PC-9 (cell line): ENCODE results near the gene ALDH6A1. TPM values are rescaled to one million over a fixed set of nuclear protein-coding genes. Genes with fewer than 3 reads are reported as not detected.

ENCODE experiments used
- BruUV-seq: library from RNA; stranded (reverse); fragments of 400-500 nt; replicated peaks from 2 replicates; lab custom pipeline; 2021; lab: Mats Ljungman, UMichigan
- CTCF ChIA-PET: fragments of 300-600 bp; sonication (Branson Sonifier 250); formaldehyde crosslinking; loops from one replicate; lab custom pipeline; 2022; ENCODE audit warnings: antibody characterized with exemption; lab: Charles Lee
- POLR2A ChIA-PET: fragments of 300-600 bp; sonication (Branson Sonifier 250); formaldehyde crosslinking; loops from one replicate; lab custom pipeline; 2022; ENCODE audit warnings: antibody characterized with exemption; ENCODE audit not compliant: unreplicated experiment; lab: Charles Lee
- DNase-seq, 2 experiments: peaks; one replicate each; pipeline versions ENCODE4 v3.0.0 to v3.0.0-alpha.2; 2015 to 2022; ENCODE audit warnings: mixed read lengths in 1 of 2
- H2AFZ ChIP-seq: fragments of 200-600 bp; sonication (generic); 2 replicates; pipeline ENCODE4 v1.8.1; 2017; ENCODE audit warnings: antibody characterized with exemption
- H3F3A ChIP-seq: fragments of 200-600 bp; sonication (generic); 2 replicates; pipeline ENCODE4 v1.8.1; 2017; ENCODE audit warnings: antibody characterized with exemption, mild to moderate bottlenecking, low read depth; ENCODE audit not compliant: insufficient read depth
- H3K27ac ChIP-seq: fragments of 200-600 bp; sonication (generic); 2 replicates; pipeline ENCODE4 v1.6.1; 2016; ENCODE audit warnings: mixed run types
- H3K27me3 ChIP-seq: fragments of 200-600 bp; sonication (generic); 2 replicates; pipeline ENCODE4 v1.6.1; 2016; ENCODE audit warnings: low read depth, mixed run types; ENCODE audit not compliant: insufficient read depth
- H3K36me3 ChIP-seq: fragments of 200-600 bp; sonication (generic); 2 replicates; pipeline ENCODE4 v1.6.1; 2016; ENCODE audit warnings: low read depth, mixed run types
- H3K4me1 ChIP-seq: fragments of 200-600 bp; sonication (generic); replicated peaks from 2 replicates; pipeline ENCODE4 v1.6.1; 2016; ENCODE audit warnings: mixed run types; ENCODE audit not compliant: insufficient read depth
- H3K4me2 ChIP-seq: fragments of 200-600 bp; sonication (generic); 2 replicates; pipeline ENCODE4 v1.6.1; 2017; ENCODE audit warnings: mixed run types
- H3K4me3 ChIP-seq: fragments of 200-600 bp; sonication (generic); 2 replicates; pipeline ENCODE4 v1.6.1; 2016; ENCODE audit warnings: mixed run types
- H3K79me2 ChIP-seq: fragments of 200-600 bp; sonication (generic); 2 replicates; pipeline ENCODE4 v1.6.1; 2017; ENCODE audit warnings: low read depth, mixed run types
- H3K9me2 ChIP-seq: fragments of 200-600 bp; sonication (generic); 2 replicates; pipeline ENCODE4 v1.8.1; 2017; ENCODE audit warnings: mild to moderate bottlenecking; ENCODE audit not compliant: insufficient read depth
- H3K9me3 ChIP-seq: fragments of 200-600 bp; sonication (generic); 2 replicates; pipeline ENCODE4 v1.8.1; 2016; ENCODE audit warnings: low read depth; ENCODE audit not compliant: insufficient read depth
- H4K20me1 ChIP-seq: fragments of 200-600 bp; sonication (generic); 2 replicates; pipeline ENCODE4 v1.8.1; 2017; ENCODE audit not compliant: insufficient read depth
- EZH2 ChIP-seq: fragments of 200-600 bp; sonication (generic); IDR thresholded peaks from 2 replicates; pipeline ENCODE4 v1.8.0; 2017; ENCODE audit warnings: antibody characterized with exemption, low read depth
- intact Hi-C: fragments of 100-400 bp; cut with micrococcal nuclease; formaldehyde crosslinking; loops from one replicate; pipeline ENCODE4 v1.10.0; 2022; ENCODE audit not compliant: unreplicated experiment
- total RNA-seq: library from RNA; stranded (reverse); gene quantifications from 2 replicates; pipeline ENCODE4 v1.2.3, GENCODE V29; 2021
- TF ChIP-seq, protein P1 (sequence below): fragments of 200-600 bp; sonication (generic); conservative IDR thresholded peaks from 2 replicates; pipeline ENCODE4 v1.6.1; 2017; ENCODE audit warnings: mixed run types, antibody characterized with exemption, mild to moderate bottlenecking, moderate library complexity

The ALDH6A1 gene
- total RNA-seq, 1 experiment from 2014 or later: 54.5 TPM

DNA sequence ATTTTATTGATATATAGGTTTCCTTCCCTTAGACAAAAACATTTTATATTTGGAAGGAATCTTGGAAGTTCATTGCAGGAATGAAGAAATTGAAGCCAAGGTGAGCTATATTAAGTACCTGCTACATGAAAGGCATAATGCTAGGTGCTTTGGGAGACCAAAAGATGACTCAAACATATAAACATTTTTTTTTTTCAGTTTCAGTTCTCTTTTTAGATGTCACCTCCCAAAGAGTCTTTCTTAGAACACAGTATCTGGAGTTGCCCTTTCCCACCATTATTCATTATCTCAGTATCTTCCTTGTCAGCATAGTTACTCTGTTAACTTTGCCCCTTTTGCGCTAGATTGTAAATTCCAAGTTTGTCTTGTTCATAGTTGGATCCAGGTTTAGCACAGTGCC is 1.6 kb upstream of the ALDH6A1 start:
- H2AFZ ChIP-seq: peak overlapping the region; percentile 95
- ChIA-PET CTCF (interaction anchor here (0.5 kb wide), 2 partner anchors 12 to 24 kb away, joined by 3 to 8 read pairs; no protein-coding TSS in a partner anchor), POLR2A (interaction anchor here (0.6 to 0.7 kb wide), 2 partner anchors 23 to 26 kb away, joined by 5 to 10 read pairs; no protein-coding TSS in a partner anchor)
- BruUV-seq: no TSS peak
- H3K79me2 ChIP-seq: peaks cover 19% of the 10 kb centered on the region
- H3F3A ChIP-seq: no peaks in the 10 kb centered on the region; the same call in 1 of the 2 replicates
- H3K4me3 ChIP-seq: peak overlapping the region; percentile 77
- no peaks in the 10 kb centered on the region for H3K27me3 ChIP-seq
- no peak for DNase-seq
- peak overlapping the region; percentile 63 for H3K27ac ChIP-seq
- peaks cover 21% of the 10 kb centered on the region for H3K4me1 ChIP-seq
- TF ChIP-seq, protein P1, sequence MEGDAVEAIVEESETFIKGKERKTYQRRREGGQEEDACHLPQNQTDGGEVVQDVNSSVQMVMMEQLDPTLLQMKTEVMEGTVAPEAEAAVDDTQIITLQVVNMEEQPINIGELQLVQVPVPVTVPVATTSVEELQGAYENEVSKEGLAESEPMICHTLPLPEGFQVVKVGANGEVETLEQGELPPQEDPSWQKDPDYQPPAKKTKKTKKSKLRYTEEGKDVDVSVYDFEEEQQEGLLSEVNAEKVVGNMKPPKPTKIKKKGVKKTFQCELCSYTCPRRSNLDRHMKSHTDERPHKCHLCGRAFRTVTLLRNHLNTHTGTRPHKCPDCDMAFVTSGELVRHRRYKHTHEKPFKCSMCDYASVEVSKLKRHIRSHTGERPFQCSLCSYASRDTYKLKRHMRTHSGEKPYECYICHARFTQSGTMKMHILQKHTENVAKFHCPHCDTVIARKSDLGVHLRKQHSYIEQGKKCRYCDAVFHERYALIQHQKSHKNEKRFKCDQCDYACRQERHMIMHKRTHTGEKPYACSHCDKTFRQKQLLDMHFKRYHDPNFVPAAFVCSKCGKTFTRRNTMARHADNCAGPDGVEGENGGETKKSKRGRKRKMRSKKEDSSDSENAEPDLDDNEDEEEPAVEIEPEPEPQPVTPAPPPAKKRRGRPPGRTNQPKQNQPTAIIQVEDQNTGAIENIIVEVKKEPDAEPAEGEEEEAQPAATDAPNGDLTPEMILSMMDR: no peak
- TF ChIP-seq EZH2: no peak
- intact Hi-C loops: no loop called here
- H3K9me2 ChIP-seq: no peaks in the 10 kb centered on the region
- H3K9me3 ChIP-seq: no peaks in the 10 kb centered on the region
- H3K4me2 ChIP-seq: peak overlapping the region; percentile 86
- no peaks in the 10 kb centered on the region for H3K36me3 ChIP-seq
- no peaks in the 10 kb centered on the region for H4K20me1 ChIP-seq

DNA sequence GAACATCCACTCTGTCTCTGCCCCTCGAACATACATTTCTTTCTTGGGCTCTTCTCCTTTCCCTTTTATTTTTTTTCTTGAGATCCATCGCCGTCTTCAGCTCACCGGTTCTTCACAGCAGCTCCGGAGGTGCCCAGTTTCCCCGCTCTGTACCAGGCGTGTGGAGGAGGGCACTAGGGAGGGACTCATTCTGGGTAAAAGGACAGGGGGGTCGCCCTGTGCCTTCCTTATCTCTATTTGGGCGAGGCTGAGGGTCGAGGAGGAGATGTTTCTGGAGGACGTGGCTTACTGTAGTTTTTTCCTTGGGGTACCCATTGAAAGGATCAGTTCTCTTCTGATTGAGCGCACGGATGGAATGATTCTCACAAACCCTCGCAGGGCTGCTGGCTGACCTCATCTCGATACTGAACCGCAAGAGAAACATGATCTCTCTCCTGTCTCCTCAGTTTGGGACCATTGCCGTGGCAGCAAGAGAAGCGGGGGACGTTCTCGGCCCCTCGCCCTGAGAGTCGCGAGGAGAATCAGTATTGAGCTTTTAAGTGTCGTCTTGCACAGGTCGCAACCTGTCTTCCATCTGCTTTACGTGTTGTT is 889 bp upstream of the ALDH6A1 start:
- Histone ChIP-seq H3F3A (no peaks in the 10 kb centered on the region; the same call in 1 of the 2 replicates), H3K79me2 (peaks cover 19% of the 10 kb centered on the region), H3K27me3 (no peaks in the 10 kb centered on the region), H3K36me3 (no peaks in the 10 kb centered on the region), H4K20me1 (no peaks in the 10 kb centered on the region), H3K9me2 (no peaks in the 10 kb centered on the region), H3K4me3 (peak overlapping the region; percentile 77), H3K9me3 (no peaks in the 10 kb centered on the region), H3K4me1 (peaks cover 21% of the 10 kb centered on the region), H3K27ac (peak overlapping the region; percentile 63), H3K4me2 (peak overlapping the region; percentile 86), H2AFZ (peak overlapping the region; percentile 95)
- TF ChIP-seq, protein P1: no peak
- no peak for TF ChIP-seq EZH2
- intact Hi-C loops: no loop called here
- ChIA-PET POLR2A (interaction anchor here (0.7 kb wide), 1 partner anchor 22 kb away, joined by 5 read pairs; no protein-coding TSS in a partner anchor), CTCF (no interaction called here)
- DNase-seq: peak in 1 of 2 experiments; percentile 59
- TSS peak; percentile 72 for BruUV-seq

DNA sequence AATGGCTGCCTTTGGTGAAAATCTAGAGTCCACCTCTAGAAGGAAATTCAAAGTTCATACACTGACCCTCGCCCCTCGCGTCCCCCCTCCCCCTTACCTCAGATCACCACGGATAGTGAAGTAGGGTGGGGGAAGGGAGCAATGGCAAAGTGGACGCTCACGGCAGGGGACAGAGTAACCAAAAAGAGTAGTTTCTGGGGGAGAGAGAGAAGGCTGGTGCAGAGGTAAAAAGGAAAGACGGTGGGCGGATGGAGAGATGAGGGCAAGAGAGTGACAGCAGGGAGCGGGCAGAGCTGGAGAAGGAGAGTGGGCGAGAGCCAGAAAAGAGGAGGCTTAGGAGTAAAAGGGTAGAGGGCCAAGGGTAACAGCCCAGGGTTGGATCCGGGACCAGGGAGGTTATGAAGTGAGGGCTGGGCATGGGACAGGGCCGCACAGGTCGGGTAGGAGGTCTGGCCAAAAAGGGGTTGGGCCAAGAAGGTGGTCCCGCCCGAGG is 423 bp downstream of the ALDH6A1 start:
- H2AFZ ChIP-seq: peak overlapping the region; percentile 97

More for the DNA sequence above, 423 bp downstream of the ALDH6A1 start:
- no peaks in the 10 kb centered on the region for H3K9me3 ChIP-seq
- H3K4me3 ChIP-seq: peak overlapping the region; percentile 80
- H4K20me1 ChIP-seq: no peaks in the 10 kb centered on the region
- ChIA-PET CTCF (interaction anchor here (0.9 kb wide), 1 partner anchor 135 kb away, joined by 4 read pairs; no protein-coding TSS in a partner anchor), POLR2A (interaction anchor here (0.7 kb wide), 1 partner anchor 19 kb away, joined by 4 read pairs; no protein-coding TSS in a partner anchor)
- no peak for DNase-seq
- no peak for TF ChIP-seq EZH2
- TF ChIP-seq, protein P1: no peak
- H3F3A ChIP-seq: no peaks in the 10 kb centered on the region; the same call in 1 of the 2 replicates
- H3K27me3 ChIP-seq: no peaks in the 10 kb centered on the region
- peaks cover 21% of the 10 kb centered on the region for H3K4me1 ChIP-seq
- H3K36me3 ChIP-seq: no peaks in the 10 kb centered on the region
- H3K9me2 ChIP-seq: no peaks in the 10 kb centered on the region
- H3K27ac ChIP-seq: no peak overlapping the region
- peaks cover 19% of the 10 kb centered on the region for H3K79me2 ChIP-seq
- intact Hi-C loops: loop anchor here (1.0 kb wide), 2 partner anchors 22 to 66 kb away; no protein-coding TSS in a partner anchor
- BruUV-seq: TSS peak; percentile 53
- peak overlapping the region; percentile 100 for H3K4me2 ChIP-seq
